Nephron progenitor cell (in vitro differentiated cells): ENCODE measurements around the gene PCNX2.

Experiments used
- DNase-seq: peaks from one replicate; pipeline ENCODE4 v3.0.0; 2021
- H3K27ac Mint-ChIP-seq: 2 replicates; pipeline ENCODE4 v1.8.0; 2021; ENCODE audit warnings: mild to moderate bottlenecking, moderate library complexity, mixed read lengths
- H3K27me3 Mint-ChIP-seq: 2 replicates; pipeline ENCODE4 v1.8.0; 2021; ENCODE audit warnings: mild to moderate bottlenecking, low read depth, mixed read lengths; ENCODE audit not compliant: poor library complexity
- H3K36me3 Mint-ChIP-seq: 2 replicates; pipeline ENCODE4 v1.8.0; 2021; ENCODE audit warnings: low read depth, mixed read lengths
- H3K4me1 Mint-ChIP-seq: 2 replicates; pipeline ENCODE4 v1.8.0; 2021; ENCODE audit warnings: mixed read lengths
- H3K4me3 Mint-ChIP-seq: 2 replicates; pipeline ENCODE4 v1.8.0; 2021; ENCODE audit warnings: mild to moderate bottlenecking, moderate library complexity, mixed read lengths
- H3K9me3 Mint-ChIP-seq: 2 replicates; pipeline ENCODE4 v1.8.0; 2021; ENCODE audit warnings: mild to moderate bottlenecking, moderate library complexity, mixed read lengths
- TF ChIP-seq, protein P1 (sequence below): fragments of 200-600 bp; sonication (generic); IDR thresholded peaks from 2 replicates; pipeline ENCODE4 v1.5.0; 2021; ENCODE audit warnings: antibody characterized with exemption

The PCNX2 gene

DNA sequence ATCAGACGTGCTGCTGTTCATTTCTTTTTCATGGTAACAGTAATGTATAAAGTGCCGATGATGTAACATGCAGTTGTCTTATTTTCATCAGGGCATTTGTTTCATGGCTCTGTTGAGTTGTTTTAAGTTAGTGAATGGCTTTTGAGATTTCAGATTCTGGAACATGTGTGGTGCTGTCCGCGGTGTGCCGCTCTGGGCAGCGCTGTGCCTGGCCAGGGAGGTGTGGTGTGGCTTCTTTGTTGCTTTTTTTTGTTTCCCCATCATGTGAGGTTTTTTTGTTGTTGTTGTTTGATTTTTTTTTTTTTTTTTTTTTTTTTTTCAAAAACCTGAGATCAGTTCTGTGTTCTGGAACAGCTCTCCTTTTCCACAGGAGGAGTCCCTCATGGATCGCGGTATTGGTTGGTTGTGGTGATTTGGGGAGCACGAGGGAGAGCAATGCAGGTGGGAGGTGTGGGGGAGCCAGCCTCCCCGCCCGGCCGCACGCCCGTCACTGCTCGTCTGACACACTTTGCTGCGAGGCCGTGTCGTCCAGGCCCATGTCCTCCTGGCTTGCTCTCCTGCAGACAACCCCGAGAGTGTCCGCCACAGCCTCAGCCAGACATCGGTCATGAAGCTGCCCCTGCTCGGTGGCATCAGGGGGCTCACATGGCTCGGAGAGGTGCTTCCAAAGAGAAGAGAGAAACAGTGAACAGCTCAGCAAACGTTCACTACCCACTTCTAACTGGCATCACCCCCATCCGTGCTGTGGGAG, 311.5 kb downstream of the PCNX2 start:
- TF ChIP-seq, protein P1, sequence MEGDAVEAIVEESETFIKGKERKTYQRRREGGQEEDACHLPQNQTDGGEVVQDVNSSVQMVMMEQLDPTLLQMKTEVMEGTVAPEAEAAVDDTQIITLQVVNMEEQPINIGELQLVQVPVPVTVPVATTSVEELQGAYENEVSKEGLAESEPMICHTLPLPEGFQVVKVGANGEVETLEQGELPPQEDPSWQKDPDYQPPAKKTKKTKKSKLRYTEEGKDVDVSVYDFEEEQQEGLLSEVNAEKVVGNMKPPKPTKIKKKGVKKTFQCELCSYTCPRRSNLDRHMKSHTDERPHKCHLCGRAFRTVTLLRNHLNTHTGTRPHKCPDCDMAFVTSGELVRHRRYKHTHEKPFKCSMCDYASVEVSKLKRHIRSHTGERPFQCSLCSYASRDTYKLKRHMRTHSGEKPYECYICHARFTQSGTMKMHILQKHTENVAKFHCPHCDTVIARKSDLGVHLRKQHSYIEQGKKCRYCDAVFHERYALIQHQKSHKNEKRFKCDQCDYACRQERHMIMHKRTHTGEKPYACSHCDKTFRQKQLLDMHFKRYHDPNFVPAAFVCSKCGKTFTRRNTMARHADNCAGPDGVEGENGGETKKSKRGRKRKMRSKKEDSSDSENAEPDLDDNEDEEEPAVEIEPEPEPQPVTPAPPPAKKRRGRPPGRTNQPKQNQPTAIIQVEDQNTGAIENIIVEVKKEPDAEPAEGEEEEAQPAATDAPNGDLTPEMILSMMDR, result no peak
- Mint-ChIP-seq H3K9me3 (no peaks in the 10 kb centered on the region), H3K4me3 (no peak overlapping the region), H3K27ac (peak overlapping the region; percentile 61), H3K36me3 (peaks cover 9% of the 10 kb centered on the region), H3K27me3 (no peaks in the 10 kb centered on the region), H3K4me1 (peaks cover 58% of the 10 kb centered on the region)
- DNase-seq, result no peak

DNA sequence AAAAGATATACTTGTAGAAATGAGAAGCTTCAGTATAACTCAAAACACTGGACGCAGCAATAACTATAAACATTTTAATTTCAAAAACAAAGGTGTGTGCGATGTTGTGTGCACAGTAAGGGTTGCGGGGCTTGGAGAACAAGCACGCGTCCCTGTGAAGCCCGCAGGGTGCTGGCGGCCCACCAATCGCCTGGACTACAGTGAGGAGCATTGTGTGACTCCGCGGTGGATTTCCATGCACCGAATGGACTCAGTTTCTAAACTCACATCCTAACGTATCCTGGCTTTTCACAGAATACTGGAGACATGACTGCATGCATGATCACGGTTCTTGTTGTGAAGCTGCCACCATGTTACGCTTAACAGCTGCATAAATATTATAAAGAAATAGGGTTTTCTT, 312.1 kb downstream of the PCNX2 start:
- Mint-ChIP-seq H3K4me1 (peaks cover 59% of the 10 kb centered on the region), H3K36me3 (peaks cover 14% of the 10 kb centered on the region), H3K27ac (no peak overlapping the region), H3K9me3 (no peaks in the 10 kb centered on the region), H3K27me3 (no peaks in the 10 kb centered on the region), H3K4me3 (no peak overlapping the region)
- TF ChIP-seq, protein P1, result no peak
- DNase-seq, result no peak

DNA sequence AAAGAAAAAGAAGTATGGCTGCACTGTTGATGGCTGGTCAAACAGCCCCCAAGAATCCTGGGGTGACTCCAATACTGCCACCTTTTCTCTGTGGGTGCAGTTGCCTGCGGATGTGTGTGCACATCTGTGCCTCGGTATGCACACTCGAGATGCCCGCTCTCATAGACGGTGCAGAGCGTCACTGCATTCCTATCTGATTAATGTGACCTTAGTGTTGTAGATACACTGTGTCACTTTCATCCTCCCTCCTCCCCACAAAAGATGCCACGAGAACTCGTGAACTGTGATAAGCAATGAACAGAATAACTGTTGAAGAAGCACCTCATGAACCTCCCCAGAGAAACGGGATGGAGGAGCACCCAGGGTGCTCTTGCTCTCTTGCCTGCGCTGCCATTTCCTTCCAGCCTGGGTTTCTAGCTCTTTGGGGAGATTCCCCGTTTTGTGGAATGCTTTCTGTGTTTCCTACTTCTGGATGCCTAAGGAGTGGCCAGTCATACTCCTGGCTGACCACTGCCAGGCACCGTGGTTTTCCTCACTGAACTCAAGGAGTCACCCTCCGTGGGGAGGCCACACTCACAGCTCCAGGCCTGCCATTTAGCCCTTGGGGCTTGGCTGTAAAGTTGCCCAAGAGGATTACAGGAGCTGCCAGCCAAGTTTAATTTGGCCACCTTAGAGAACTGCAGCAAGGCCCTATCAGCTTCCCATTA, 313.1 kb downstream of the PCNX2 start:
- DNase-seq, result no peak
- TF ChIP-seq, protein P1, result no peak
- H3K36me3 Mint-ChIP-seq, result peaks cover 24% of the 10 kb centered on the region
- H3K9me3 Mint-ChIP-seq, result no peaks in the 10 kb centered on the region
- peak overlapping the region; percentile 3 for H3K27ac Mint-ChIP-seq
- H3K27me3 Mint-ChIP-seq, result no peaks in the 10 kb centered on the region
- peaks cover 66% of the 10 kb centered on the region for H3K4me1 Mint-ChIP-seq
- H3K4me3 Mint-ChIP-seq, result no peak overlapping the region

DNA sequence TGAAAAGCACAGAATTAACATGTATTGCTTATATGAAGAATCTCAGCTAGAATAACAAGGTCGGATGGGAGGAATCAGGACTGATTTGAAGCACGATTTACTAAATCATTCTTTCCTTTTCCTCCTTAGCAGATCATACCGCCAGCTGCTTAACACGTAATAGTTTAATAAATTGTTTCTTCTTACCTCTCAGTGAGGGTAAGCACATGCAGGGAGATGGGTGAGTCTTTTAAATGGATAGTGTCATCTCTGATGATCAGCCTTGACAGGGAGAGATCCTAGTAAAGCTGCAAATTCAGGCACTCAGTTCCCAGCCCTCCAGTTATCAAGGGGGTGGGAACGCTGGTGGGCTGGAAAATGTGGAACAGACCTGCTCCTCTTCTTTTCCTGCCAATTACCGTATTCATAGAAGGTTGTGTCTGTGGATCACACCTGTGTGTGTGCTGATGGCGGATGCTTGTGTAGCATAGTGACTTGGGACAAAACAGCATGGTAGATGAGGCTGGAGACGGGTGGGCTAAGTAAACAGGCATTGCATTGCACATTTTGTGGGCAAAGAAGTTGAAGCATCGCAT, 314.5 kb downstream of the PCNX2 start:
- DNase-seq, result no peak
- Mint-ChIP-seq H3K4me1 (peaks cover 71% of the 10 kb centered on the region), H3K27me3 (no peaks in the 10 kb centered on the region), H3K36me3 (peaks cover 37% of the 10 kb centered on the region), H3K27ac (no peak overlapping the region), H3K9me3 (no peaks in the 10 kb centered on the region), H3K4me3 (no peak overlapping the region)
- TF ChIP-seq, protein P1, result no peak

DNA sequence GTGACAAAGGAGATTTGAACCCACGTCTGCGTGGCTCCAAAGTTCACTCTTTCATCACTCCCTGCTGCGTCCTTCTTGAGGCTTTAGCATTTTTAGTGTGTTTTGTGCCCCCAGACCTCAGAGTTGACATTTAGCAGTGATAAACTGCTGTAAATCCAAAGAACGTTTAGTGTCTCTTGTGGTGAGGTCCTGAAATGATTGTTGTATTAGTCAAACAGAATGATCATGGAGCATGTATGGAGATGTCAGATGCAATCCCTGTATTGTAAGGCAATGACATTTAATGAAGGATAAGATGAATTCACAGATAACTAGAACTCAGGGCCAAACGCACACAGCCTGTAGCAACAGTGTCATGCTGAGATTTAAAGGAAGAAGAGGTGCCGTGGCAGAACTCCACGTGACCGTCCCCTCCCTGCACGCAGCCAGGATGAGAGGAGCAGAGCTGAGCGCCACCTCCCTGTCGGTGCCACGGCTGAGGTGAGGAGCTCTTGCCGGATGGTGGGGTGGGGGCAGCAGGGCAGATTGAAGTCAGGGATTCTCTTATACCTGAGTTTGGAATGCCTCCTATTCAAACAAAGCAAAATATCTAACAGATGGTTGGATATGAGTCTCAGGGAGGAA, 315.1 kb downstream of the PCNX2 start:
- H3K4me3 Mint-ChIP-seq, result peak overlapping the region; percentile 19
- peaks cover 43% of the 10 kb centered on the region for H3K36me3 Mint-ChIP-seq
- no peak for DNase-seq
- TF ChIP-seq, protein P1, result no peak
- peaks cover 71% of the 10 kb centered on the region for H3K4me1 Mint-ChIP-seq
- H3K27ac Mint-ChIP-seq, result no peak overlapping the region
- no peaks in the 10 kb centered on the region for H3K27me3 Mint-ChIP-seq
- H3K9me3 Mint-ChIP-seq, result no peaks in the 10 kb centered on the region
